Activated T-helper 2 cell treated with anti-CD3 and anti-CD28 coated beads, Interferon-gamma antibody, Interleukin-2, Interleukin-4, amounts not matched to agents 10 μg/mL and 5 μg/mL and 100 μg/mL, durations not matched to agents 14 hours and 24 hours and 36 hours (primary cell): ENCODE results near the gene VNN1. TPM values are rescaled to one million over a fixed set of nuclear protein-coding genes. Genes with fewer than 3 reads are reported as not detected.
"Not testable (repeated sequence)": the region's sequence is repeated elsewhere in the genome, so short reads cannot be mapped to it uniquely, and the experiment has no call there.

Experiments used
- DNase-seq: peaks from one replicate; pipeline ENCODE4 v3.0.0; 2021; ENCODE audit warnings: low spot score
- H3K27ac Mint-ChIP-seq: one replicate; pipeline ENCODE4 v1.8.0; 2021; ENCODE audit warnings: mixed read lengths
- H3K27me3 Mint-ChIP-seq: one replicate; pipeline ENCODE4 v1.8.0; 2021; ENCODE audit warnings: low read depth, mixed read lengths
- H3K36me3 Mint-ChIP-seq: one replicate; pipeline ENCODE4 v1.8.0; 2021; ENCODE audit warnings: low read depth, mixed read lengths
- H3K4me1 Mint-ChIP-seq: one replicate; pipeline ENCODE4 v1.8.0; 2021; ENCODE audit warnings: low read depth, mixed read lengths
- H3K4me3 Mint-ChIP-seq: one replicate; pipeline ENCODE4 v1.8.0; 2021; ENCODE audit warnings: low read depth, mild to moderate bottlenecking, moderate library complexity, mixed read lengths
- H3K9me3 Mint-ChIP-seq: one replicate; pipeline ENCODE4 v1.8.0; 2021; ENCODE audit warnings: mixed read lengths
- intact Hi-C: fragments of 100-400 bp; cut with micrococcal nuclease; formaldehyde crosslinking; loops from one replicate; pipeline ENCODE4 v1.15.1; 2023
- total RNA-seq: library from RNA; stranded (reverse); gene quantifications from 2 replicates; pipeline ENCODE4 v1.2.3, GENCODE V29; 2022

VNN1 gene
- total RNA-seq, 1 donor from 2014 or later: not detected

DNA sequence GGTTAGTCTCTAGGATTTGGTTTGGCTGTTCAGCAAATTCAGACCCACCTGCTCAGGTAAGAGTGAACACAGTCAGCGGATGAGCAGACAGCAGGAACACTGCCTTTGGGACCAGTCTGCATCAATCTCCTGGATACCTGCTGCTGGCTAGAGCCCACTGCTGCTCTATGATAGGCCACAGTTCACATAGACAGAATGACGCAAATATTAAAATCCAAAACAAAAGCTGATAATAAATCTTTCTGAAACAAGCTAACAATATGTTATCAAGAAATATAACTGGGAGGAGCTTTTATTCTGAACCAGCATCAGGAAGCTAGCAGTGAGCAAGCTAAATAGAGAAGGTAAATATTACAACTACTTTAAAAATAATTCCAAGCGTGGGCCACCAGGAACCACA lies 54.8 kb downstream of the VNN1 start, which contains the start of gene TAAR1:
Gene TAAR1, minus strand, starts transcription at position 101 of the 400 bp plus-strand sequence. CDS start 13,179 bp downstream, outside the sequence.
- intact Hi-C loops: no loop called here
- Mint-ChIP-seq H3K27me3 (peaks cover 16% of the 10 kb centered on the region), H3K36me3 (no peaks in the 10 kb centered on the region), H3K27ac (no peak within 1 kb of the TSS), H3K9me3 (no peaks in the 10 kb centered on the region), H3K4me3 (no peak within 1 kb of the TSS), H3K4me1 (no peaks in the 10 kb centered on the region)
- DNase-seq: no peak

- H3K27ac Mint-ChIP-seq: no peak overlapping the region
- H3K9me3 Mint-ChIP-seq: no peaks in the 10 kb centered on the region
- H3K4me3 Mint-ChIP-seq: no peak overlapping the region
- intact Hi-C loops: no loop called here
- peaks cover 18% of the 10 kb centered on the region for H3K27me3 Mint-ChIP-seq
- peaks cover 5% of the 10 kb centered on the region for H3K4me1 Mint-ChIP-seq
- no peaks in the 10 kb centered on the region for H3K36me3 Mint-ChIP-seq
- no peak for DNase-seq
These were observed 62.8 kb downstream of the VNN1 start for GRCh38 chr6:132651062-132651461.

DNA sequence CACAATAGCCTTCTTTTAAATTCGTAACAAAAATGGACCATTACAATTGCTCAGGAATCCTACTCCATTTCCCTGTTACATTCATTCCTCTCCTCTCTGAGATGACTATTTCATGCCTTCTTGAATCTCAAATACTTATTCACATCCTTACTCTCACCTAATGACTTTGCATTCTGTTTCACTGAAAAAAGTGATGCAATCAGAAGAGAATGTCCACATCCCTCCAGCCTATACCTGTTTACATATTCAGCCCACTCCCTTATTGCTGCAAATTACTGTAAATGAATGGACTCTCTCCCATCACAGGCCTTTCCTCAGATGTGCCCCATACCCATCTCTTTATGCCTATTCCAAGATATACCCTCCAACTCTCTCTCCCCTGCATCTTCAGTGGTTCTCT lies 63.4 kb downstream of the VNN1 start:
- no peaks in the 10 kb centered on the region for H3K9me3 Mint-ChIP-seq

DNA sequence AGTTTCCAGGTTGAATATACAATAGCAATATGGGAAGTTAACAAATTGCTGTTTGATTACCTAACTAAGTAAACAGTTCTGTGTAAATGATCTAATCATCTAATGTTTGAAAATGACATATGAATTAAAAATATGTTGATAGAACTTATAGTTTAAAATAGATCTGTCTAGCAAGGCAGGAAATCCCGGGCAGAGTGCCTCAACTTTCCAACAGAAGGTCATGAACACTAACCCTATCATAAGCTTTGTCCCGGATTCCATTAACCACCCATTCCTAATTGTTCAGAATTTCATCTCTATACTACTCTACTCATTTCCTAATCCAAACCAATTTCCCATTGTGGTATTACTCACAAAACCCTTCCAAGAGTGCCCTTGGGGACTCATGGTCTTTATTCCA lies 65.0 kb downstream of the VNN1 start:
- Mint-ChIP-seq H3K36me3 (no peaks in the 10 kb centered on the region), H3K4me3 (no peak overlapping the region), H3K4me1 (peaks cover 5% of the 10 kb centered on the region), H3K27ac (no peak overlapping the region), H3K27me3 (peaks cover 17% of the 10 kb centered on the region), H3K9me3 (no peaks in the 10 kb centered on the region)
- intact Hi-C loops: no loop called here
- DNase-seq: no peak

More for the DNA sequence above, 63.4 kb downstream of the VNN1 start:
- Mint-ChIP-seq H3K4me3 (no peak overlapping the region), H3K27ac (no peak overlapping the region), H3K4me1 (peaks cover 5% of the 10 kb centered on the region), H3K36me3 (no peaks in the 10 kb centered on the region), H3K27me3 (peaks cover 18% of the 10 kb centered on the region)
- DNase-seq: no peak
- intact Hi-C loops: no loop called here

GRCh38 chr6:132648356-132648755 lies 65.5 kb downstream of the VNN1 start:
- peaks cover 5% of the 10 kb centered on the region for H3K4me1 Mint-ChIP-seq

DNA sequence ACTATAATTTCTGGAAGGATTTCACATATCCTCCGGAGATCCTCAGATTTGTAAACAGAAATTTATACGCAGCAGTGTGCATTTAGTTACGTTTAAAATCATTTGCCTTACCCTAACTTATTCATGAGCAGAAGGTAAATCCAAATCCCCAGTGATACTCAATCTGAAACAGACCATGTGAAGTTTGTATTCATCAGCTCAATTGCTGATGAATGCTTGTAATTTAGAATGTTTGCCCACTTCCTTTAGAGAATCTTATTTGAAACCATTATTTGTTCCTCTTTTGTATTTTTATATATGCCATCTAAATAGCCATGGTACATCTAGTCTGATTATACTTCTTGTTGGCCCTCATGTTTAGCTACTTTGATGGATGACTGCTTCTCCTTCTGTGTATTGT lies 70.3 kb downstream of the VNN1 start:
- no peak overlapping the region for H3K27ac Mint-ChIP-seq

More at GRCh38 chr6:132648356-132648755, 65.5 kb downstream of the VNN1 start:
- Mint-ChIP-seq H3K27ac (no peak overlapping the region), H3K27me3 (peaks cover 21% of the 10 kb centered on the region), H3K9me3 (no peaks in the 10 kb centered on the region), H3K36me3 (no peaks in the 10 kb centered on the region), H3K4me3 (no peak overlapping the region)
- intact Hi-C loops: no loop called here
- DNase-seq: no peak

GRCh38 chr6:132637135-132637534 lies 76.7 kb downstream of the VNN1 start:
- H3K9me3 Mint-ChIP-seq, intact Hi-C loops, H3K4me1 Mint-ChIP-seq, DNase-seq, H3K36me3 Mint-ChIP-seq, H3K27ac Mint-ChIP-seq, H3K4me3 Mint-ChIP-seq: not testable (repeated sequence)
- H3K27me3 Mint-ChIP-seq: peaks cover 32% of the 10 kb centered on the region

More for the DNA sequence above, 70.3 kb downstream of the VNN1 start:
- intact Hi-C loops: no loop called here
- no peak for DNase-seq
- Mint-ChIP-seq H3K4me3 (no peak overlapping the region), H3K27me3 (peaks cover 31% of the 10 kb centered on the region), H3K4me1 (peaks cover 5% of the 10 kb centered on the region), H3K9me3 (no peaks in the 10 kb centered on the region), H3K36me3 (no peaks in the 10 kb centered on the region)

DNA sequence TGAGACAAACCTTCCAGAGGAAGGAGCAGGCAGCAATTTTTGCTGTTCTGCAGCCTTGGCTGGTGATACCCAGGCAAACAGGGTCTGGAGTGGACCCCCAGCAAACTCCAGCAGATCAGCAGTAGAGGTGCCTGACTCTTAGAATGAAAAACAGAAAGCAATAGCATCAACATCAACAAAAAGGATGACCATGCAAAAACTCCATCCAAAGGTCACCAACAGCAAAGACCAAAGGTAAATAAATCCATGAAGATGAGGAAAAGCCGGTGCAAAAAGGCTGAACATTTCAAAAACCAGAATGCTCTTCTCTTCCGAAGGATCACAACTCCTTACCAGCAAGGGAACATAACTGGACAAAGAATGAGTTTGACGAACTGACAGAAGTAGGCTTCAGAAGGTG lies 77.9 kb downstream of the VNN1 start:
- H3K4me1 Mint-ChIP-seq, H3K36me3 Mint-ChIP-seq, H3K27ac Mint-ChIP-seq, H3K4me3 Mint-ChIP-seq, H3K9me3 Mint-ChIP-seq, DNase-seq, intact Hi-C loops: not testable (repeated sequence)
- H3K27me3 Mint-ChIP-seq: peaks cover 32% of the 10 kb centered on the region

DNA sequence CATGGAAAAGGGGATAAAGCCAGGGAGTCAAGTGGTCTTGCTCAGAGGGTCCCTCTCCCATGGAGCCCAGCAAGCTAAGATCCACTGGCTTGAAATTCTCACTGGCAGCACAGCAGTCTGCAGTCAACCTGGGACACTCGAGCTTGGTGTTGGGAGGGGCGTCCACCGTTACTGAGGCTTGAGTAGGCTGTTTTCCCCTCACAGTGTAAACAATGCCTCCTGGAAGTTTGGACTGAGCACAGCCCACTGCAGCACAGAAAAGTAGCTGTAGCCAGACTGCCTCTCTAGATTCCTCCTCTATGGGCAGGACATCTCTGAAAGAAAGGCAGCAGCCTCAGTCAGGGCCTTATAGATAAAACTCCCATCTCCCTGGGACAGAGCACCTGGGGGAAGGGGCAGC lies 78.6 kb downstream of the VNN1 start:
- H3K9me3 Mint-ChIP-seq, H3K36me3 Mint-ChIP-seq, H3K4me1 Mint-ChIP-seq, DNase-seq, H3K4me3 Mint-ChIP-seq, intact Hi-C loops, H3K27ac Mint-ChIP-seq: not testable (repeated sequence)
- peaks cover 31% of the 10 kb centered on the region for H3K27me3 Mint-ChIP-seq

DNA sequence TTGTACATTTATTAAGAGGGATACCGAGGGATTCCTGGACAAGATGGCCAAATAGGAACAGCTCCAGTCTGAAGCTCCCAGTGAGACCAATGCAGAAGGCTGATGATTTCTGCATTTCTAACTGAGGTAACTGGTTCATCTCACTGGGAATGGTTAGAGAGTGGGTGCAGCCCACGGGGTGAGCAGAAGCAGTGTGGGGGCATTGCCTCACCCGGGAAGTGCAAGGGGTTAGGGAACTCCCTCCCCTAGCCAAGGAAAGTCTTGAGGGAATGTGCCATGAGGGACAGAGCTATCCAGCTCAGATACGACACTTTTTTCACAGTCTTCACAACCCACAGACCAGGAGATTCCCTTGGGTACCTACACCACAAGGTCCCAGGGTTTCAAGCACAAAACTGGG lies 79.1 kb downstream of the VNN1 start:
- Mint-ChIP-seq H3K36me3 (no peaks in the 10 kb centered on the region), H3K4me1 (no peaks in the 10 kb centered on the region), H3K27me3 (peaks cover 29% of the 10 kb centered on the region), H3K9me3 (no peaks in the 10 kb centered on the region), H3K27ac (no peak overlapping the region), H3K4me3 (no peak overlapping the region)
- intact Hi-C loops: no loop called here
- DNase-seq: no peak

DNA sequence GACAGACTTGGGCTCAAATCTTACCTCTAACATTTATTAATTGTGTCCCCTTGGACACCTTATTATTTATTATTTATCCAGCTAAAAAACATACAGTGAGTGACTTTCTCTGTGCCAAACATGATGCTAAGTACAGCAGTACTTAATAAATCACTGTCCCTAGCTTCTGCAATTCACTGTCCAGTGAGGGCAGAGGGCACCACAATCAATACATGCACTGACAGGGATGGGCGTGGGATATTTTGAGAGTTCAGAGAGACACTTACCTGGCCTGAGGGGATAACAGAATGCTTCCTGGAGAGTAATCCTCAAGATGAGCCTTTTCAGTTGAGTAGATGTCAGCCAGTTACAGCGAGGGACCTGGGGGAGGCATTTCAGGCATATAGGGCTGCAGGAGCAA lies 80.5 kb downstream of the VNN1 start:
- Mint-ChIP-seq H3K36me3 (no peaks in the 10 kb centered on the region), H3K4me1 (no peaks in the 10 kb centered on the region), H3K27ac (no peak overlapping the region), H3K4me3 (no peak overlapping the region), H3K27me3 (peaks cover 30% of the 10 kb centered on the region), H3K9me3 (peaks cover 2% of the 10 kb centered on the region)
- DNase-seq: no peak
- intact Hi-C loops: no loop called here

Other genes starting within 250 kb of the VNN1 start
- 18.9 and 21.5 TPM in 2 replicates for gene STX7, start 200.9 kb downstream of the VNN1 start, total RNA-seq
- not detected in 2 replicates for gene TAAR9, start 175.8 kb downstream of the VNN1 start, total RNA-seq
- gene TAAR8, start 161.4 kb downstream of the VNN1 start, total RNA-seq: not detected in 2 replicates
- not detected in 2 replicates for gene TAAR6, start 143.7 kb downstream of the VNN1 start, total RNA-seq
- not detected in 2 replicates for gene TAAR5, start 124.3 kb downstream of the VNN1 start, total RNA-seq
- not detected in 2 replicates for gene TAAR2, start 89.8 kb downstream of the VNN1 start, total RNA-seq
- gene TAAR1, start 54.9 kb downstream of the VNN1 start, total RNA-seq: not detected in 2 replicates
- gene VNN2, start 43.8 kb upstream of the VNN1 start, total RNA-seq: 4.7 and 5.0 TPM in 2 replicates
- 3.6 TPM in 2 replicates for gene SLC18B1, start 84.6 kb upstream of the VNN1 start, total RNA-seq
- gene RPS12, start 100.5 kb upstream of the VNN1 start, total RNA-seq: 1,179 and 1,223 TPM in 2 replicates